ELR (cell line): ENCODE data around the gene METTL2B.
"Not testable (repeated sequence)": the region's sequence is repeated elsewhere in the genome, so short reads cannot be mapped to it uniquely, and the experiment has no call there.

Source experiments
- DNase-seq: peaks from one replicate; pipeline ENCODE4 v3.0.0-alpha.2; 2015; ENCODE audit warnings: low read depth

The METTL2B gene

DNA sequence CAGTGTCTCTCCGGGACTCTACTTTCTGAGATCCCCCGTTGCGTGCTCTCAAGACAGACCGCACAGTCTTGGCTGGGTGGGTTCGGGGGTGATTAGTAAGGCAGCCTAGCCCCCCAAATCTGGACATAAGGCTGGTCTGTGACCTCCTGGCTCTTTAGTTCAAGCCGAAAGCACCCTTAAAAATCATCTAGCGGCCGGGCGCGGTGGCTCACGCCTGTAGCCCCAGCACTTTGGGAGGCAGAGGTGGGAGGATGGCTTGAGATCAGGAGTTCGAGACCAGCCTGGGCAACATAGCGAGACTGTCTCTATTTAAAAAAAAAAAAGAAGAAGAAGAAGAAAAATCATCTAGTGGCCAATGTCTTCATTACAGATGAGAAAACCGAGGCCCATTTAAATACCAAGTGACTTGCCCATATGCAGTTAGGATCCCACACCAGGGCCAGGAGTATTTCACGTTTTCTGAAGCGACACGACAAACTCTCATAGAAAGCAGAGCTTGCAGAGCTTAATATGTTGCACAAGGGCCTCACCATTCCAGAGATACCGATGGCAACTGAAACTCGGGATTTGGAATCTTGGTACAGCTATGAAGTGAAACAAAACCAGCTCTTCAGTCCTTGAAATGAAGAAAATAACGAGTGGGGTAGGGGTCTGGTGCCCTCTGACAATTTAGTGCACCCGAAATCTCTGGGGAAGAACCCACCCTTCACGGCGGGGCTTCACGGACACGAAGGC lies 21.6 kb upstream of the METTL2B start:
- DNase-seq, result peak; percentile 42

DNA sequence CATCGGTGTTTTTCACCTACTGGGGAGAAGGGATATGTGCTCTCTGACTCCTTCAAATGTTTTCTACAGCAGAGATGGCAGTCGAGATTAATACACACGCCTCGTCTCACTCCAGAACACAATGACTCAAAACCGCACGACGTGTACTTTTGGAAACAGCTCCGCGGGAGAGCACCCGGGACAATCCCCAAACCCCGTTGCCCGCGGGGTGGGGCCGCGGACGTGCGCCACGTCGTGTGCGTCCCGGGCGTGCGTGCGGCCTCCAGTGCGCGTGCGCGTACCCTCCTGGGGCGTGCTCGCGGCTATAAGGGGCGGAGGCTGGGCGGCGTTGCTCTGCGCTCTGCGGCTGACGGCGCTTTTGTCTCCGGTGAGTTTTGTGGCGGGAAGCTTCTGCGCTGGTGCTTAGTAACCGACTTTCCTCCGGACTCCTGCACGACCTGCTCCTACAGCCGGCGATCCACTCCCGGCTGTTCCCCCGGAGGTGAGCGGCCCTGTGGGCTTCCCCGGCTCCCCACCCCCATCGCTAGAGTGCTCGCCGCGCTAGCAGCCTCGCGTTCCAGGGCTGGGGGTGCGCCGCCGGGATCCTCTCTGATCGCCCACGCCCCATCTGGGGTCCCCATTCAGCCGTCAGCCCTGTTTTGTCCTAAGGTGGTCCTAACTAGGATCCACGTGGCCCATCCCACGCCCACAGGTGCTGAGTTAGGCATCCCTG lies 20.8 kb upstream of the METTL2B start, which contains the start of gene HILPDA:
Gene HILPDA (plus strand): TSS at position 336 of the 712 bp plus-strand sequence. CDS start 1,391 bp downstream, outside the sequence.
- peak; percentile 95 for DNase-seq

- DNase-seq, result peak; percentile 19
These were observed 20.3 kb upstream of the METTL2B start for GRCh38 chr7:128456255-128456725.

- DNase-seq, result not testable (repeated sequence)
These were observed 19.2 kb upstream of the METTL2B start for GRCh38 chr7:128457385-128457784.

DNA sequence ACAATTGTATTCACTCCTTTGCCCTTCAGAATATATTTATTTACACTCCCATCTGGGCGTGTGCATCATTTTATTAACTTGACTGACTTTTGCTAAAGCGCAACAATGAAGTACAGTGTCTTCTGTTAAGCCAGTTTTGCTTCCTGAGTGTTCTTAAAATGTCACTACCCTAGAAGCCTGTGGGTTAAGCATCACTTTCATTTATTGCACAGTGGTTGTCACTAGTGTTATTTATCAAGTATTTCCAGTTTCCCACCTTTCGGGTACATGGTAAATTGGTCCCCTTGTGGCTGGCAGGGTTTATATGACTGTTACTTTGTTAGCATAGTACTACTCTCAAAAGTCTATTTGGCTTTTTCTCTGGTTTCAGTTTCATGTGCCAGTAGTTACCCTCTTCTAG lies 17.6 kb upstream of the METTL2B start:
- no peak for DNase-seq

DNA sequence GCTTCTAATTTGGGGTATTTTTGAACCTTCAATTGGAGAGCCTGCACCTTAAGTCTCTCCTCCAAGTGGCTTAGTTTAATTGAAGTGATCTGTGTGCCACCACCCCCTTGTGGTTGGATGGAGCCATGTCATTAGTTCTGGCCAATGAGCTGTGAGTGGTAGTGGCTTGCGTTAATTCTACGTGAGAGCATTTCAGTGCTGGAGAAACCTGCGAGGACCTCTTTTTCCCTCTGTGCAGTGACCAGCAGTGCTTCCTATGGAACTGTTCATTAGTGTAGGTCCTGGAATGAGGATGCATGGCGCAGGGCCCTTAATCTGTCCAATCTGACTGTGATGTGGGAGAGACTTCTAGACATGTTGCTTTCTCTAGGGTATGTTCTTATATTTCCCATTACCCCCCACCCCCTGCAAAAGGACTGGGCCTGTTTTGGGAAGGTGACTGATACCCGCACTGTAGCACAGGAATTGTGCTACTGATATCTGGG lies 17.1 kb upstream of the METTL2B start:
- peak; percentile 69 for DNase-seq

DNA sequence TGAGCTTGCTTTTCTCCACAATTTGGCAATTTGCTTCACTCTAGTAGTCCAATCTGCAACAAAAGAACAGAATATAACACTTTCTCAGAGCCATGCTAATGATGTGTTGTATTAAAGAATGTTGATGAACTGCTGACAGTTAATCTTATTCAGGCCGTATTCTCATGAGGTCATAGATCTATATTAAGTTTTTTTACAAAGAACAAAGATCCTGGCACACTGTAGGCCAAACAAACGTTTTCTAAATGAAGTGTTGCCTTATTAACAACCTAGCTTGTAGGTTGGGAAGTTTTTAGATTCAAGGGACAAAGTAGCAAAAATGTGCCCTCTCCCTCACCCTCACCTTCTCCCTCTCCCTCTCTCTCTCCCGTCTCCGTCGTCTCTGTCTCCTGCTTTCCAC lies 14.1 kb upstream of the METTL2B start:
- DNase-seq, result no peak

- DNase-seq, result not testable (repeated sequence)
These were observed 13.2 kb upstream of the METTL2B start for GRCh38 chr7:128463345-128463744.

DNA sequence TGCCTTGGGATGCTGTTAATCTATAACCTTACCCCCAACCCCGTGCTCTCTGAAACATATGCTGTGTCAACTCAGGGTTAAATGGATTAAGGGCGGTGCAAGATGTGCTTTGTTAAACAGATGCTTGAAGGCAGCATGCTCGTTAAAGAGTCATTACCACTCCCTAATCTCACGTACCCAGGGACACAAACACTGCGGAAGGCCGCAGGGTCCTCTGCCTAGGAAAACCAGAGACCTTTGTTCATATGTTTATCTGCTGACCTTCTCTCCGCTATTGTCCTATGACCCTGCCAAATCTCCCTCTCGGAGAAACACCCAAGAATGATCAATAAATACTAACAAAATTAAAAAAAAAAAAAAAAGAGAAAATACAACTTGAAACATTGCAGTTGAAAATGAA lies 12.6 kb upstream of the METTL2B start:
- not testable (repeated sequence) for DNase-seq

- not testable (repeated sequence) for DNase-seq
These were observed 9.7 kb upstream of the METTL2B start for GRCh38 chr7:128466871-128467270.

- DNase-seq, result not testable (repeated sequence)
These were observed 765 bp downstream of the METTL2B start for GRCh38 chr7:128477336-128477690.

- DNase-seq, result not testable (repeated sequence)
These were observed 2.5 kb downstream of the METTL2B start for GRCh38 chr7:128479082-128479481.

GRCh38 chr7:128488134-128488533 lies 11.6 kb downstream of the METTL2B start:
- DNase-seq, result not testable (repeated sequence)

- DNase-seq, result no peak
These were observed 20.9 kb downstream of the METTL2B start for GRCh38 chr7:128497405-128497804.

DNA sequence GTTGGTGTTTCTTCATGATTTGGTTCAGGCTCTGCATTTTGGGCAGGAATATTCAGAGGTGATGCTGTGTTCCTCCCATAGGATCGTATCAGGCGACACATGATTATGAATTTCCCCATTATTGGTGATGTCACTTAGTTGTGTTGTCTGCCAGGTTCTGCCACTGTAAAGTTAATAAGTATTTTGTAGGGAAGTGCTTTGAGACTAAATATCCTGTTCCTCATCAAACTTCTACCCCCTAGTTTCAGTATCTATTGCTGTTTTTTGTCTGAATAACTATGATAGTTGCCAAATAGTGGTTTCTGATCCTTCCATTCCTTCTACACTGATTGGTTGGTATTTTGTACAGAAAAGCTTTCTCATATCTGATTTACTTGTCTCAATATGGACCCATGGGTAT lies 28.9 kb downstream of the METTL2B start:
- not testable (repeated sequence) for DNase-seq

DNA sequence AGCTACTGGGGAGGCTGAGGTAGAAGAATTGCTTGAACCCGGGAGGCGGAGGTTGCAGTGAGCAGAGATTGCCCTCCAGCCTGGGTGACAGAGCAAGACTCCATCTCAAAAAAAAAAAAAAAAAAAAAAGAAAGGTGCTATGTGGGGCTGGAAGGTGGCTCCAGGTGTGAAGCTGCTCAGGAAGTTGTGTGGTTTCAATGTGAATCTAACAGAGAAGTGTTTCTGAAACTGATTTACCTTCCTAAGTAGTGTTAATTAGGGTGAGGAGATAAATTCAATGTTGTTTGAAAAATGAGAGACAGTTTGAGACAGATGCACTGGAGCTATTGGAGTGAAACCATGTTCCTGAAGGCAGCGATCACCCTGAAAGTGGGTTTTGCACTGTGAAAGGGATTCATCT lies 30.3 kb downstream of the METTL2B start:
- not testable (repeated sequence) for DNase-seq

GRCh38 chr7:128507321-128507993 lies 30.9 kb downstream of the METTL2B start:
- DNase-seq, result not testable (repeated sequence)

- not testable (repeated sequence) for DNase-seq
These were observed 35.1 kb downstream of the METTL2B start for GRCh38 chr7:128511692-128512091.

DNA sequence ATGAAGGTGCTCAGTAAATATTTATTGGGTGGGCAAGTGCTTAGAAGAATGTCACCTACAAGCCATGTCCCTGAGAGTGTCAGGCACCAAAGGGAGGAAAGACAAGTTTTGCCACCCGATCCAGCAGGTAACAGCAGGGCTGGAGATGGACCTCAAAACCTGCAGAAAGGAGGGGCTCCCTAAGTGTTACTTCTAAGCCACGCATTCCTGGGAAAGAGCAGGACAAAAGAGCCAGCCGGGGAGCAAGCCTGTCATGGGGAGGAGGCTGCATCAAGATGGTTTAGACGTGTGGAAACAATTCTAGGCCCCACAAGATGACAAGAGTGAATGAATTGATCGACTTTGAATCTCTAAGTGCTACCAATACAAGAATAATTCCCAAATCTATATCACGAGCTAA lies 38.7 kb downstream of the METTL2B start:
- not testable (repeated sequence) for DNase-seq

DNA sequence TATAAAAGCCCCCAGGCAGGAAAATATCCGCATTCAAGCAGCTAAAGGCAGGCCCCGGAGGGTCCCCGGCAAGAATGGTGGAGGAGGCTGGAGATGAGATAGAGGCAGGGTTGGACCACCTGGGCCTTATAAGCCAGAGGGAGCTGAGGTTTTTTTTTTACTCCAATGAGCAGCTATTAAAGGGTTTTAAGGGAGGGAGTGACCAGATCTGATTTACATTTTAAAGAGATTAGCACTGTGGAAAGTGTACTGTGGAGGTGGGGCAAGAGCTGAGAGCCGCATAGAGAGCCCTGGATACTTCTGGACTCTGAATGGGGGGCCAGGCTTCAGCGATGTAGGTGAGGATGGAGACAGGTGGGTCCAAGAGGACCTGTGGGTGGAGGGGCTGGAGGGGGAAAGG lies 40.5 kb downstream of the METTL2B start:
- DNase-seq, result not testable (repeated sequence)

DNA sequence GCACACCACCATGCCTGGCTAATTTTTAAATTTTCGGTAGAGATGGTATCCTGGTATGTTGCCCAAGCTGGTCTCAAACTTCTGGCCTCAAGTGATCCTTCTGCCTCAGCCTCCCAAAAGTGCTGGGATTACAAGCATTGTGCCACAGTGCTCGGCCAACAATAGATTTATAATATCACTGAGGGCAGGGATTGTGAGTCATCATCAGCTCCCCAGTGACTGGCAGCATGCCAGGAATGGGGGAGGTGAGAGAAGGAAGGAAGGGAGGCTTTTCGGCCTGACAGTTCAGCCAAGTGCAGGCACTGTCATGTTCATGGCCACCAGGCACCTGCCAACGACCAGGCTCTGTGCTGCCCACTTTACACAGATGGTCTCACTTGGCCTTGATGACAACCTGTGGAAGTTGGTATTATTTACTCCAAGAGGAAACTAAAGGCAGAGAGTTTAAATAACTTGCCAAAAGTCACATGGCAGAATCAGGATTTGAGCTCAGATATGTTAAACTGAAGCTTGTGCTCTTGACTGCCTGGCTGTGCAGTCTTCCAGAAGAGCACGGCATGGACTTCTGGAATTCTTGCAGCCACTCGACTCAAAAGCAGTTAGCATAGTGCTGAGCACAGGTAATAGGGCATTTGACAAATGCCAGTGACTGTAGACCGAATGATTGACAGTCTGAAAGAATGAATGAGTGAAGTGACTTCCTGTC lies 46.8 kb downstream of the METTL2B start:
- peak; percentile 82 for DNase-seq
